Activated CD8-positive, alpha-beta memory T cell treated with anti-CD3 and anti-CD28 coated beads for 48 hours (primary cell): Measurements from ENCODE around the gene BANP.

Source experiments
- DNase-seq, 3 experiments: peaks; one replicate each; pipeline ENCODE4 v3.0.0-alpha.2; 2020; ENCODE audit warnings: low read depth in 2 of 3, low spot score in 2 of 3

The BANP gene

GRCh38 chr16:87948735-87949070 is 2.5 kb upstream of the BANP start:
- no peak for DNase-seq

- no peak for DNase-seq
Observed at GRCh38 chr16:87949071-87949744, 2.0 kb upstream of the BANP start.

- no peak for DNase-seq
Observed at GRCh38 chr16:87951552-87952538, 611 bp downstream of the BANP start.

- DNase-seq, result no peak
Observed at GRCh38 chr16:87952751-87953150, 1.5 kb downstream of the BANP start.

GRCh38 chr16:87953308-87954215 is 2.3 kb downstream of the BANP start:
- DNase-seq, result no peak

- DNase-seq, result no peak
Observed at GRCh38 chr16:87954361-87954760, 3.1 kb downstream of the BANP start.

- DNase-seq, result no peak
Observed at GRCh38 chr16:87954826-87955225, 3.6 kb downstream of the BANP start.

GRCh38 chr16:87955302-87956097 is 4.3 kb downstream of the BANP start:
- DNase-seq, result no peak

GRCh38 chr16:87956098-87956364 is 4.8 kb downstream of the BANP start:
- DNase-seq, result no peak

- peak in 2 of 3 experiments; percentile 35 to 44 for DNase-seq
Observed at GRCh38 chr16:87956365-87957231, 5.4 kb downstream of the BANP start.

GRCh38 chr16:87957296-87958094 is 6.3 kb downstream of the BANP start:
- no peak for DNase-seq

GRCh38 chr16:87958632-87959031 is 7.4 kb downstream of the BANP start:
- DNase-seq, result no peak

- no peak for DNase-seq
Observed at GRCh38 chr16:87959391-87959990, 8.3 kb downstream of the BANP start.

GRCh38 chr16:87960296-87960695 is 9.1 kb downstream of the BANP start:
- no peak for DNase-seq

GRCh38 chr16:87960852-87961251 is 9.6 kb downstream of the BANP start:
- no peak for DNase-seq

GRCh38 chr16:87961623-87962022 is 10.4 kb downstream of the BANP start:
- no peak for DNase-seq

- DNase-seq, result peak in 2 of 3 experiments; percentile 38
Observed at GRCh38 chr16:87963400-87963799, 12.2 kb downstream of the BANP start.

GRCh38 chr16:87964049-87964659 is 12.9 kb downstream of the BANP start:
- no peak for DNase-seq
